OCI-LY3 (cell line): ENCODE measurements around the gene WWOX.

Experiments
- H2AFZ ChIP-seq: fragments of 200-600, 300-600 bp; shearing (Covaris generic); 2 replicates; pipeline ENCODE4 v1.6.0; 2014; ENCODE audit warnings: antibody characterized with exemption, low read depth, low read length
- H3K27ac ChIP-seq: fragments of 200-600, 300-600 bp; sonication (generic); 2 replicates; pipeline ENCODE4 v1.5.1; 2014; ENCODE audit warnings: mild to moderate bottlenecking, low read length, moderate library complexity, mixed read lengths
- H3K27me3 ChIP-seq: fragments of 200-600, 300-600 bp; sonication (generic); 2 replicates; pipeline ENCODE4 v1.6.1; 2014; ENCODE audit warnings: low read depth, low read length, mixed read lengths
- H3K36me3 ChIP-seq: fragments of 200-600, 300-600 bp; sonication (generic); replicated peaks from 2 replicates; pipeline ENCODE3; 2014; ENCODE audit warnings: low read depth, low read length, mixed read lengths
- H3K4me1 ChIP-seq: fragments of 300-600, 200-600 bp; sonication (generic); 2 replicates; pipeline ENCODE4 v1.6.1; 2014; ENCODE audit warnings: low read length, mixed read lengths
- H3K4me2 ChIP-seq: fragments of 200-600, 300-600 bp; sonication (generic); 2 replicates; pipeline ENCODE4 v1.6.1; 2014; ENCODE audit warnings: low read length, mixed read lengths
- H3K4me3 ChIP-seq: fragments of 300-600, 200-600 bp; sonication (generic); 2 replicates; pipeline ENCODE4 v1.5.1; 2014; ENCODE audit warnings: antibody characterized with exemption, mild to moderate bottlenecking, low read length, moderate library complexity
- H3K79me2 ChIP-seq: fragments of 300-600, 200-600 bp; shearing (Covaris generic); 2 replicates; pipeline ENCODE4 v1.6.1; 2014; ENCODE audit warnings: mild to moderate bottlenecking, low read length, mixed read lengths
- H3K9ac ChIP-seq: fragments of 300-600, 200-600 bp; shearing (Covaris generic); 2 replicates; pipeline ENCODE4 v1.6.0; 2014; ENCODE audit warnings: mild to moderate bottlenecking, low read length, moderate library complexity
- H3K9me3 ChIP-seq: fragments of 200-600, 300-600 bp; shearing (Covaris generic); 2 replicates; pipeline ENCODE4 v1.6.1; 2014; ENCODE audit warnings: low read length, mixed read lengths; ENCODE audit not compliant: insufficient read depth
- H4K20me1 ChIP-seq: fragments of 200-600, 300-600 bp; sonication (generic); 2 replicates; pipeline ENCODE4 v1.6.1; 2016; ENCODE audit warnings: low read length, mixed read lengths; ENCODE audit not compliant: insufficient read depth
- CTCF ChIP-seq: fragments of 200-600, 300-600 bp; sonication (generic); IDR thresholded peaks from 2 replicates; pipeline ENCODE4 v1.5.1; 2014; ENCODE audit warnings: antibody characterized with exemption, low read length, low read depth
- EZH2phosphoT487 ChIP-seq: fragments of 200-600 bp; shearing (Covaris generic); IDR thresholded peaks from 2 replicates; pipeline ENCODE4 v1.6.1; 2018; ENCODE audit warnings: antibody characterized with exemption, mixed run types, low read depth

Gene WWOX

GRCh38 chr16:78127130-78127529, 27.7 kb downstream of the WWOX start:
- TF ChIP-seq CTCF (no peak), EZH2phosphoT487 (no peak)
- Histone ChIP-seq H2AFZ (no peak overlapping the region), H3K27ac (no peak overlapping the region), H3K4me3 (no peak overlapping the region), H3K9me3 (no peaks in the 10 kb centered on the region), H3K36me3 (no peaks in the 10 kb centered on the region), H3K4me2 (no peak overlapping the region), H3K27me3 (no peaks in the 10 kb centered on the region), H4K20me1 (no peaks in the 10 kb centered on the region), H3K9ac (no peak overlapping the region), H3K79me2 (no peaks in the 10 kb centered on the region), H3K4me1 (peaks cover 2% of the 10 kb centered on the region; the same call in 1 of the 2 replicates)

GRCh38 chr16:78128913-78129312, 29.5 kb downstream of the WWOX start:
- no peak overlapping the region for H3K4me2 ChIP-seq
- no peak for TF ChIP-seq CTCF
- no peak for TF ChIP-seq EZH2phosphoT487

GRCh38 chr16:78129349-78129748, 29.9 kb downstream of the WWOX start:
- H3K4me3 ChIP-seq = no peak overlapping the region
- no peak for TF ChIP-seq CTCF
- no peak for TF ChIP-seq EZH2phosphoT487
- no peak overlapping the region for H3K27ac ChIP-seq

More at GRCh38 chr16:78128913-78129312, 29.5 kb downstream of the WWOX start:
- Histone ChIP-seq H4K20me1 (no peaks in the 10 kb centered on the region), H3K36me3 (no peaks in the 10 kb centered on the region), H3K27me3 (no peaks in the 10 kb centered on the region), H3K9ac (no peak overlapping the region), H2AFZ (no peak overlapping the region), H3K4me3 (no peak overlapping the region), H3K9me3 (no peaks in the 10 kb centered on the region), H3K4me1 (no peaks in the 10 kb centered on the region), H3K79me2 (no peaks in the 10 kb centered on the region), H3K27ac (no peak overlapping the region)

GRCh38 chr16:78130083-78130608, 30.7 kb downstream of the WWOX start:
- Histone ChIP-seq H3K79me2 (no peaks in the 10 kb centered on the region), H3K36me3 (no peaks in the 10 kb centered on the region), H3K4me3 (no peak overlapping the region), H3K4me2 (no peak overlapping the region), H4K20me1 (no peaks in the 10 kb centered on the region), H3K4me1 (no peaks in the 10 kb centered on the region), H3K9me3 (no peaks in the 10 kb centered on the region), H3K27me3 (no peaks in the 10 kb centered on the region), H3K9ac (no peak overlapping the region), H3K27ac (no peak overlapping the region), H2AFZ (no peak overlapping the region)
- TF ChIP-seq CTCF (no peak), EZH2phosphoT487 (no peak)

More at GRCh38 chr16:78129349-78129748, 29.9 kb downstream of the WWOX start:
- Histone ChIP-seq H3K4me2 (no peak overlapping the region), H2AFZ (no peak overlapping the region), H3K4me1 (no peaks in the 10 kb centered on the region), H3K9me3 (no peaks in the 10 kb centered on the region), H3K79me2 (no peaks in the 10 kb centered on the region), H4K20me1 (no peaks in the 10 kb centered on the region), H3K27me3 (no peaks in the 10 kb centered on the region), H3K36me3 (no peaks in the 10 kb centered on the region), H3K9ac (no peak overlapping the region)
